BLaER1 treated with 17β-estradiol and CSF1 and Interleukin-3, amounts not matched to agents 10 nM and 100 nM (cell line): Measurements from ENCODE around the gene NEUROG2.

ENCODE experiments used
- H3K27ac ChIP-seq, 11 experiments: shearing (Covaris generic); formaldehyde crosslinking; 2 replicates each; pipeline ENCODE4 v1.8.1; 2022
- H3K27me3 ChIP-seq, 11 experiments: shearing (Covaris generic); formaldehyde crosslinking; 2 replicates each; pipeline ENCODE4 v1.8.1; 2022
- H3K36me3 ChIP-seq, 11 experiments: shearing (Covaris generic); formaldehyde crosslinking; 2 replicates each; pipeline ENCODE4 v1.8.1; 2022
- H3K4me1 ChIP-seq, 10 experiments: shearing (Covaris generic); formaldehyde crosslinking; 2 replicates each; pipeline ENCODE4 v1.8.1; 2022
- H3K4me2 ChIP-seq, 11 experiments: shearing (Covaris generic); formaldehyde crosslinking; 2 replicates each; pipeline ENCODE4 v1.8.1; 2022
- H3K4me3 ChIP-seq, 10 experiments: shearing (Covaris generic); formaldehyde crosslinking; 2 replicates each; pipeline ENCODE4 v1.8.1; 2022
- H3K9ac ChIP-seq, 11 experiments: shearing (Covaris generic); formaldehyde crosslinking; 2 replicates each; pipeline ENCODE4 v1.8.1; 2022
- H3K9me3 ChIP-seq, 11 experiments: shearing (Covaris generic); formaldehyde crosslinking; replicated peaks in 1 of 11; 2 replicates each; pipeline ENCODE4 v1.8.1; 2022
- H4K20me1 ChIP-seq, 11 experiments: shearing (Covaris generic); formaldehyde crosslinking; 2 replicates each; pipeline ENCODE4 v1.8.1; 2022
- Cebpa-rat ChIP-seq, 11 experiments: shearing (Covaris generic); IDR thresholded peaks; 2 replicates each; pipeline ENCODE4 v1.8.1; 2022

The NEUROG2 gene

GRCh38 chr4:112552668-112553067 lies 36.7 kb upstream of the NEUROG2 start:
- no peak for TF ChIP-seq Cebpa-rat (IDR thresholded peaks at IDR 0.05)
- Histone ChIP-seq H3K9ac (no peak overlapping the region), H3K9me3 (no peaks in the 10 kb centered on the region), H3K4me2 (no peak overlapping the region), H3K27ac (no peak overlapping the region), H3K4me1 (no peaks in the 10 kb centered on the region), H3K36me3 (peaks cover 0 to 54% (median 27%) of the 10 kb centered on the region in 11 experiments; a peak in 20 of 22 replicates), H4K20me1 (no peaks in the 10 kb centered on the region; a peak in 1 of 22 replicates), H3K27me3 (no peaks in the 10 kb centered on the region), H3K4me3 (no peak overlapping the region)

GRCh38 chr4:112550728-112551127 lies 34.7 kb upstream of the NEUROG2 start:
- Histone ChIP-seq H3K27ac (no peak overlapping the region), H4K20me1 (no peaks in the 10 kb centered on the region; a peak in 1 of 22 replicates), H3K9me3 (no peaks in the 10 kb centered on the region), H3K9ac (no peak overlapping the region), H3K4me3 (no peak overlapping the region), H3K4me1 (no peaks in the 10 kb centered on the region), H3K36me3 (peaks cover 3 to 60% (median 28%) of the 10 kb centered on the region in 11 experiments; a peak in 18 of 22 replicates), H3K4me2 (no peak overlapping the region), H3K27me3 (no peaks in the 10 kb centered on the region)
- TF ChIP-seq Cebpa-rat (IDR thresholded peaks at IDR 0.05): no peak

DNA sequence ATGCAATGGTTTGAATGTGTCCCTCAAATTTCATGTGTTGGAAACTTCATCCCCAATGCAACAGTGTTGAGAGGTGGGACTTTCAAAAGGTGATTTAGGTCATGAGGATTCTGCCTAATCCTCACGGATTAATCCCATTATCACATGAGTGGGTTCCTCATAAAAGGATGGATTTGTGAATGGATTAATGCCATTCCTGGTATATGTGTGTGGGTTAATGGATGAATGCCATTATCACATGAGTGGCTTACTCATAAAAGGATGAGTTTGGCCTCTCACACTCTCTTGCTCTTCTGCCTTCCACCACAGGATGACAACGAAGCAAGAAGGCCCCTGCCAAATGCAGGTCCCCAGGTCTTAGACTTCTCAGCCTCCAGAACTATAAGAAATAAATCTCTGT lies 30.5 kb upstream of the NEUROG2 start:
- Histone ChIP-seq H3K36me3 (peaks cover 0 to 65% (median 23%) of the 10 kb centered on the region in 11 experiments; a peak in 17 of 22 replicates), H4K20me1 (no peaks in the 10 kb centered on the region; a peak in 1 of 22 replicates), H3K4me3 (no peak overlapping the region), H3K9ac (no peak overlapping the region), H3K4me2 (no peak overlapping the region), H3K27me3 (no peaks in the 10 kb centered on the region), H3K4me1 (no peaks in the 10 kb centered on the region), H3K9me3 (no peaks in the 10 kb centered on the region), H3K27ac (no peak overlapping the region)
- no peak for TF ChIP-seq Cebpa-rat (IDR thresholded peaks at IDR 0.05)

DNA sequence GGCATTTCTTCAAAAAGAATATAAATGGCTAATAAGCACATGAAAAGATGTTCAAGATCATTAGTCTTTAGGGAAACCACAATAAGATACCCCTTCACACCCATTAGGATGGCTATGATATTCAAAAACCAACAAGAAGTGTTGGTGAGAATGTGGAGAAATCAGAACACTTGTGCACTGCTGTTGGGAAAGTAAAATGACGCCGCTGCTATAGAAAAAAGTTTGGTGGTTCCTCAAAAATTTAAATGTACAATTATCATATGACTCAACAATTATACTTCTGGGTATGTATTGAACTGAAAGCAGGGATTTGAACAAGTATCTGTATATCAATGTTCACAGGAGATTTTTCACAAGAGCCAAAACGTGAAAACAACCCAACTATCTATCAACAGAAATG lies 29.4 kb upstream of the NEUROG2 start:
- H4K20me1 ChIP-seq: no peaks in the 10 kb centered on the region
- no peak overlapping the region for H3K9ac ChIP-seq
- peaks cover 0 to 64% (median 28%) of the 10 kb centered on the region in 11 experiments; a peak in 17 of 22 replicates for H3K36me3 ChIP-seq
- H3K27me3 ChIP-seq: no peaks in the 10 kb centered on the region
- H3K4me1 ChIP-seq: no peaks in the 10 kb centered on the region
- H3K4me3 ChIP-seq: no peak overlapping the region
- no peak for TF ChIP-seq Cebpa-rat (IDR thresholded peaks at IDR 0.05)
- no peak overlapping the region for H3K4me2 ChIP-seq
- H3K9me3 ChIP-seq: no peaks in the 10 kb centered on the region
- H3K27ac ChIP-seq: no peak overlapping the region

- no peak overlapping the region for H3K4me2 ChIP-seq
- no peak for TF ChIP-seq Cebpa-rat (IDR thresholded peaks at IDR 0.05)
- H3K27me3 ChIP-seq: no peaks in the 10 kb centered on the region
- H3K4me1 ChIP-seq: no peaks in the 10 kb centered on the region
- H3K4me3 ChIP-seq: no peak overlapping the region
- H3K27ac ChIP-seq: no peak overlapping the region
- peaks cover 0 to 38% (median 13%) of the 10 kb centered on the region in 11 experiments; a peak in 13 of 22 replicates for H3K36me3 ChIP-seq
- H3K9ac ChIP-seq: no peak overlapping the region
- no peaks in the 10 kb centered on the region for H3K9me3 ChIP-seq
- H4K20me1 ChIP-seq: no peaks in the 10 kb centered on the region
Observed at GRCh38 chr4:112540695-112541094, 24.7 kb upstream of the NEUROG2 start.

DNA sequence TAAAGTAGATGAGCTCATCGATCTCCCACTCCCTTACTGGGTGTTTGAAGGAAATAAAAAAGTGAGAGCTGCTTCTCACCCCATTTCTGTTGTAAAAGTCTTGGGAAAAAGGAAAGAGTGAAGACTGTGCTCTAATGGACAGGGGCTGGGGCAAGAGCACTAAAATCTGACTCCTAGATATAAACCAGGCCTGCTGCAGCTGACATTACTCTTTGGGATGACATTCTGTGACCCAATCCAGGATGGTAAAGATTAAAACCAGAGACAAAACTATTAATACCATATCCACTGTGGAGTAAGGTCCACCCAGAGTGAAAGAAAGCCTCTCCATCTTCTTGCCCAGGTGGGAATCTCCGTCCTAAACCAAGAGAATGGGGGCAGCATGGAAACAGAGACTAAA lies 20.1 kb upstream of the NEUROG2 start:
- H3K9me3 ChIP-seq: no peaks in the 10 kb centered on the region
- no peak overlapping the region for H3K4me3 ChIP-seq
- no peak overlapping the region for H3K27ac ChIP-seq
- H3K4me2 ChIP-seq: no peak overlapping the region
- no peaks in the 10 kb centered on the region for H4K20me1 ChIP-seq
- H3K27me3 ChIP-seq: no peaks in the 10 kb centered on the region
- no peak overlapping the region for H3K9ac ChIP-seq
- H3K4me1 ChIP-seq: no peaks in the 10 kb centered on the region
- H3K36me3 ChIP-seq: peaks cover 0 to 7% (median 5%) of the 10 kb centered on the region in 11 experiments; a peak in 7 of 22 replicates
- no peak for TF ChIP-seq Cebpa-rat (IDR thresholded peaks at IDR 0.05)

DNA sequence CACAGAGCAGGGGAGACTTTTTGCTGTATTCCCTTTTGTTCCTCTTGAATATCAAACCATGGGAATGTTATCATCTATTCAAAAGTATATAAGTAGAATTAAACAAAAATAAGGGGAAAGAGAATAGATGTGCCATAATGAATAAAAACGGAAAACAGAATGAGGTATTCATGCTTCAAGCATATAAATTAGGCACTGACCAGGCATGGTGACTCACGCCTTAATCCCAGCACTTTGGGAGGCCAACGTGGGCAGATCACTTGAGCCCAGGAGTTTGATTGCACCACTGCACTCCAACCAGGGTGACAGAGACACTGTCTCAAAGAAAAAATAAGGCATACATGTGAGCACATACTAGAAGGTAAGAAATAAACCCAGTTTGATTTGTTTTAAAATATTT lies 16.3 kb upstream of the NEUROG2 start:
- H3K9me3 ChIP-seq: no peaks in the 10 kb centered on the region
- no peak overlapping the region for H3K9ac ChIP-seq
- H3K27me3 ChIP-seq: no peaks in the 10 kb centered on the region
- H3K4me1 ChIP-seq: no peaks in the 10 kb centered on the region
- no peaks in the 10 kb centered on the region for H3K36me3 ChIP-seq
- no peak overlapping the region for H3K4me2 ChIP-seq
- H3K27ac ChIP-seq: no peak overlapping the region
- H3K4me3 ChIP-seq: no peak overlapping the region
- H4K20me1 ChIP-seq: no peaks in the 10 kb centered on the region
- TF ChIP-seq Cebpa-rat (IDR thresholded peaks at IDR 0.05): no peak

DNA sequence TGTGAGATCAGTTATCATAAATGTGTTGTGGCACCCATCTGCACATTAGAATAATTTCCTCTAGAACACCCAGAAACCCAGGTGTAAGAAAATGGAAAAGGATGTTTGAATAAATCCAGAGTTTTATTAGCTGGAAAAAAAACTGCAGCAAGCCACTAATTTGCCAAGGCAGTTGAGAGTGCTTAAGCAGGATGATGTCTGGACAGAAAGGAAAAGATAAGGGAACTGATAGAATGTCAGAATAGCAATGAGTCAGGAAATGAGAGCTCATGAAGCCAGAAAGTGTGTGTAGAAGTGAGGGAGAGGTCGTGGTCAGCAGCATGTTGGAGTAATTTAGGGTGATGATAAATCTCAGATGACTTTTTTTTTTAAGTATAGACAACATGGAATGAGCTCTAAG lies 15.2 kb upstream of the NEUROG2 start:
- no peak overlapping the region for H3K4me3 ChIP-seq
- no peak overlapping the region for H3K4me2 ChIP-seq
- H3K36me3 ChIP-seq: no peaks in the 10 kb centered on the region
- H3K9ac ChIP-seq: no peak overlapping the region
- no peaks in the 10 kb centered on the region for H3K9me3 ChIP-seq
- H3K27me3 ChIP-seq: peaks cover 0 to 7% (median 7%) of the 10 kb centered on the region in 11 experiments; a peak in 16 of 22 replicates
- no peaks in the 10 kb centered on the region for H3K4me1 ChIP-seq
- no peaks in the 10 kb centered on the region for H4K20me1 ChIP-seq
- no peak for TF ChIP-seq Cebpa-rat (IDR thresholded peaks at IDR 0.05)
- no peak overlapping the region for H3K27ac ChIP-seq

- Histone ChIP-seq H4K20me1 (peaks cover 0 to 23% (median 4%) of the 10 kb centered on the region in 11 experiments; a peak in 8 of 22 replicates), H3K4me3 (no peak overlapping the region), H3K27me3 (peaks cover 47 to 58% (median 56%) of the 10 kb centered on the region in 11 experiments), H3K4me1 (peaks cover 0 to 11% (median 7%) of the 10 kb centered on the region in 10 experiments; a peak in 14 of 20 replicates), H3K9ac (no peak overlapping the region), H3K4me2 (no peak overlapping the region), H3K27ac (no peak overlapping the region), H3K9me3 (peaks cover 16 to 24% (median 22%) of the 10 kb centered on the region in 11 experiments), H3K36me3 (no peaks in the 10 kb centered on the region)
- TF ChIP-seq Cebpa-rat (IDR thresholded peaks at IDR 0.05): no peak
Observed at GRCh38 chr4:112526061-112526460, 10.1 kb upstream of the NEUROG2 start.
